ENCODE measurements around the gene CENPF.

- TF ChIP-seq CTCF (conservative IDR thresholded peaks at IDR 0.05) = no peak
- no peak for TF ChIP-seq EZH2 (IDR thresholded peaks at IDR 0.05; ENCODE audit: low read depth)
These were observed 37.7 kb upstream of the CENPF start for GRCh38 chr1:214565310-214565709.

All from PC-9 (cell line).